Activated CD4-positive, alpha-beta T cell treated with anti-CD3 and anti-CD28 coated beads, Interleukin-2, amount 50 U/mL, for 24 hours (primary cell): ENCODE measurements around the gene SNAP23.
A peak's percentile ranks its signal among the peaks of the same experiment; 100 is the strongest.

Experiments
- DNase-seq, 2 donors: peaks; one replicate each; pipeline ENCODE4 v3.0.0-alpha.2; 2020; ENCODE audit warnings: low read depth in 1 of 2, low spot score in 1 of 2

SNAP23 gene

GRCh38 chr15:42495361-42496212 lies at the start of gene SNAP23:
Gene SNAP23 (plus strand): TSS chr15:42495634. CDS start chr15:42511847, 16,213 bp downstream.
- peak; percentile 52 to 75 for DNase-seq

DNA sequence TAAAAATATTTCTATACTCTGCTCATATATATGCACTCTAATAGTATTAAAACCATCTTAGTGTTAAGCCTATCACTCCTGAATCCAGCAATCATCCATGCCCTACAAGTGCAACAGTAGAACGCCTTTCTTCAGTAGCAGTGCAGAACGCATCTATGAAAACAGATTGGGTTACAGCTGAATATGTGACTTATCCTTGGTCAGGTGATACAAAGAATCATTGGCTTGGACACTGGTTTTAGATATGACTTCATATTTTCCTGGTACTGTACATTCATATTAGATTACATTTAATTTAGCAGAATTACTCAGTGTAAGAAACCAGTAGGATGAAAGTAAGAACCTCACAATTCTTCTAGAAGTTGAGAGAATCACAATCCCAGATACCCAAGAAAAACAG lies 47.8 kb upstream of the SNAP23 start:
- DNase-seq: no peak

DNA sequence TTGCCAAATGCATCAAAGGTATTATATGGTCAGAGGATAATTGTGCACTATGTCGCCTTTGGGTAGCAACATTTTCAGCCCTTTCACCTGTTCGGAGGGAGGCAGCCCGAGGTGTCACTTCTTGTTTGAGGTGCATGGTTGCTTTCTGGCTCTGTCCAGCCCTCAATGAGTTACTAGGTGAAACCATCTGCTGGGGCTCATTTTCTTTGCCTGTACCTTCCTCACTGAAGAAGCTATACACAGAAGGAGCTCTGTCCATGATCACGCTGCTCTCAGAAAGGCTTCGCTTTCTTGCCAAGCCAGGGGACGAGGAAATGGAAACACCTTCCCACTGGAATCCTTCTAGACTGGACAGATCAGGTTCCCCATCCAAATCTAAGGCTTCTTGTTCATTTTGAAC lies 47.2 kb upstream of the SNAP23 start:
- no peak for DNase-seq

DNA sequence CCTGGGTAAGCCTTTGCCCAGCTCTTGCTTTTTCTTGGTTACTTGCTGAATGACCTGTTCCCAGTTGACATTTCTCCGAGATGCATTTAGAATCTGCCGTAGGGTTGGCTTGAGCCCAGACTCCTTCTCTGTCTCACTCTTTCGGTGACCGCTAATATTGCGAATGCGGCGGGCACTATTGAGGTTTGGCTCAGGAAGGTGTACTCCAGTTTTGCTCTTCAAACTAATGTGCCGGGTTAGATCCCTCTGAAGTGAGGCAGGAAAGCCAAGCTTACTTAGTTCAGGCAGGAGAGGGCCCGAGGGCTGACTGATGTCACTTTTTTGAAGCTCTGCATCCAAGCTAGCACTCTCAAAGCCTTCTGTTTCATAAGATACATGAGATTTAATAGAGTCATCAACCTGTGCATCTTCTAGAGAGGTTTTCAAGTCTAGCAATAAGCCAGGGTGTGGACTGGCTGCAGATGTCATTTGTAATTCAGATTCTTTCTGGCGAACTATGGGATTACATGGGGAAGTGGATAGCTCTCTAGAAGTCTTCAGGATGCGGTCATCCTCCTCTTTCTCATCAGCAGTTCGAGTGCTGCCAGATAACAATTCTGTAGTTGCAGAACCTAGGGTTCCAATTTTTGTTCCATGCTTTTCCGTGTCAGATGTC lies 45.5 kb upstream of the SNAP23 start:
- no peak for DNase-seq

DNA sequence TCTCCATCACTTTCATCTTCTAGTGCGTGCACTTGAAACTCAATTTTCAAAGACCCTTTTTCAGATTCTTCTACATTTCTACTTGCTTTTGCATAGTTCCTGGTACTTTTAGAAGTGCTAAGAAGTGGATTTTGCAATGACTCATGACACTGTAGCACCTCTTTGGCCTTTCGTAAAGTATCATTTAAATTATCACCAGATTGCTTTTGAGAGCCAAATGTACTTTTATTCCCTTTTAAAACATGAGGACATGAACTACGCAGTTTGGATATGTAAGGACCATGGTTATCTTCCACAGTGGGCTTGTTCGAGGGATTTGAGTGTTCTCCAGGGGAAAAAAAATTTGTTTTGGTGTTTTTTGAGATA lies 45.0 kb upstream of the SNAP23 start:
- DNase-seq: no peak

- DNase-seq: no peak
These were observed 41.6 kb upstream of the SNAP23 start for GRCh38 chr15:42453826-42454225.

DNA sequence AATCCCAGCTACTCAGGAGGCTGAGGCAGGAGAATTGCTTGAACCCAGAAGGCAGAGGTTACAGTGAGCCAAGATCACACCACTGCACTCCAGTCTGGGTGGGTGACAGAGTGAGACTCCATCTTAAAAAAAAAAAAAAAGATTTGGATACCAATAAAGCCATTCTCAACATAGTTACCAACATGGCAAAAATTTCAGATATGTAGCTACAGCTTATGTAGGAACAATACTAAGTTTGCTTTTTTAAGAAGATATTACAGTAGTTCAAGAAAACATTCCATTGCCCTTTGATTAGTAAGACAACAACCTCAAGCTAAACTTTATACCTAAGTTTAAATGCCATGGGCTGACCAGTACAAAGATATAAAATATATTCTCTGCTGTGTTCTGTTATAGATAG lies 38.9 kb upstream of the SNAP23 start:
- DNase-seq: no peak

- DNase-seq: no peak
These were observed 38.5 kb upstream of the SNAP23 start for GRCh38 chr15:42456971-42457370.

GRCh38 chr15:42457445-42458442 lies 37.7 kb upstream of the SNAP23 start:
- DNase-seq: no peak

- no peak for DNase-seq
These were observed 34.2 kb upstream of the SNAP23 start for GRCh38 chr15:42461261-42461660.

- DNase-seq: no peak
These were observed 29.7 kb upstream of the SNAP23 start for GRCh38 chr15:42465520-42466259.

DNA sequence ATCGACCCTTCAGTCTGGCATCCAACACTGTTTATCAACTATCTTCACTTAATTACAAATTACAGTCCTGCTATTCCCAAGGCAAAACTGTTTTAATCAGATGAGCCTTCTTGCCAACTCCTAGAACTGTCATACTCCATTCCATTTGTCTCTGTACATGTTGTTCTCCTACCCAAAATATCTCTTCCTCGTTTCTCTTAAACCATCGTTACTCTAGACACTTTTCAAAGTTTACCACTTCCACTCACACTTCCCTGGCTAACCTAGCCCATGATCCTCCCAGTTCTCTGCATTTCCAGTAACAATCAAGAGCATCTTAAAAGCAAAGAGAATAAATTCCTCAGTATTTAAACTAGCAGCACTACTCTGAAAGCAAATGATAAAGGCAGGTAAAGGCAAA lies 24.4 kb upstream of the SNAP23 start:
- no peak for DNase-seq

GRCh38 chr15:42474827-42475226 lies 20.6 kb upstream of the SNAP23 start:
- no peak for DNase-seq

- DNase-seq: no peak
These were observed 12.7 kb upstream of the SNAP23 start for GRCh38 chr15:42482701-42483100.

DNA sequence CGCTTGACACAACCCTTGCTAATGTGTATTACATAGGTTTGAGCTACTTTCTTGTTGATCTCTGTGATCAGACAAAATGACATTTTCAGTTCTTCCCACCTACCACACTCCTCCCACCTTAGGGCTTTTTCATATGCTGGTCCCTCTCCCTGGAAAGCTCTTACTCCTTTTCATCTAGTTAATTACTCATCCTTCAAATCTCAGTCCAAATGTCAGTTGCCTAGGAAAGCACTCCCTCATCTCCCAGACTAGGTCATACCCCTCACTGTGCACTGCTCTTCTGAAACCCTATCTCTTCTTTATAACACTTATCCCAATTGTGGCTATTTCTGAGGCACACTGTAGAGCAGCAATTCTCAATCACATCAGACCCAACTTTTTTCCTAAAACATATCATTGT lies 11.8 kb upstream of the SNAP23 start:
- no peak for DNase-seq

- DNase-seq: peak in 1 of 2 donors; percentile 2
These were observed 5.2 kb upstream of the SNAP23 start for GRCh38 chr15:42490291-42490670.

GRCh38 chr15:42490671-42491538 lies 4.5 kb upstream of the SNAP23 start, which contains the start of gene ZNF106:
Gene ZNF106 (minus strand): TSS chr15:42491141. CDS start chr15:42472289, 18,852 bp downstream.
- DNase-seq: peak; percentile 69 to 84

DNA sequence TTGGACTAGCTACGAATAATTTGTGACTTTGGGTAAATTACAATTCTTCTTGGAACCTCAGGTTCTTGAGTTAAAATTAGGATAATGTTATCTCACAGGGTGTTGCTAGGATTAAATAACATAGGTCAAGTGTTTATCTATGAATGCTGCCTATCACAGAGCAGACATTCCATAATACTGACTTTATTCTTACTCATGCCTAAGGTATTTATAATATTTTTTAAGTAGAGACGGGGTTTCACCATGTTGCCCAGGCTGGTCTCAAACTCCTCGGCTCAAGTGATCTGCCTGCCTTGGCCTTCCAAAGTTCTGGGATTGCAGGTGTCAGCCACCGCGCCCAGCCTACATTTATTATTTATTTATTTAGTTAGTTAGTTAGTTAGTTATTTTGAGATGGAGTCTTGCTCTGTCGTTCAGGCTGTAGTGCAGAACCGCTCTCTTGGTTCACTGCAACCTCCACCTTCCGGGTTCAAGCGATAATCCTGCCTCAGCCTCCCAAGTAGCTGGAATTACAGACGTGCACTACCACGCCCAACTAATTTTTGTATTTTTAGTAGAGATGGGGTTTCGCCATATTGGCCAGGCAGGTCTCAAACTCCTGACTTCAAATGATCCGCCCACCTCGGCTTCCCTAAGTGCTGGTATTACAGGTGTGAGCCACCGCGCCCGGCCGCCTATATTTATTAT lies 3.8 kb upstream of the SNAP23 start:
- DNase-seq: no peak

DNA sequence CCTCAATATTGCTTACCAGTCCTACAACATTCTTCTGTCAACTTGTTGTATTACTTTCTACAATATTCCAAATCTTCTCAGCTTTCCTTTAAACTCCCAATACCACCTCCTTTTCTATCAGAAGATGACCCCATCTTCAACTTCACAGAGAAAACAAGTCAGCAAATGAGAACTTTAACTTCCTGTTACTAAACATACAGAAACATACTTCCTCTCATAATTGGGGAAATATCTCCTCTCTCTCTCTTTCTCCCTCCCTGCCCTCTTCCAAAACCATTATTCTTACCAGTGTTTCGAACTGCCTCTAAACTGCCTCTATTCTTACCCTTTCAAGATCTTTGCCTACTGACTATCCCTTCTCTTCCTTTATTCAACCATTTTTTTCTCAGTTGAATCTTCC lies 1.8 kb upstream of the SNAP23 start:
- DNase-seq: no peak
